HT1080 (cell line): ENCODE data around the gene CEP112. TPM values are rescaled to one million over a fixed set of nuclear protein-coding genes. Genes with fewer than 3 reads are reported as not detected.

ENCODE experiments used
- DNase-seq: peaks from one replicate; pipeline ENCODE4 v3.0.0-alpha.2; 2015; ENCODE audit warnings: low read depth
- total RNA-seq: library from RNA; depleted of rRNA; stranded (reverse); fragments of >200 nt; shearing (Covaris generic); gene quantifications from 2 replicates; pipeline ENCODE4 v1.2.3, GENCODE V29; 2014

Gene CEP112
- total RNA-seq, 1 experiment from 2014 or later = 2.5 TPM

DNA sequence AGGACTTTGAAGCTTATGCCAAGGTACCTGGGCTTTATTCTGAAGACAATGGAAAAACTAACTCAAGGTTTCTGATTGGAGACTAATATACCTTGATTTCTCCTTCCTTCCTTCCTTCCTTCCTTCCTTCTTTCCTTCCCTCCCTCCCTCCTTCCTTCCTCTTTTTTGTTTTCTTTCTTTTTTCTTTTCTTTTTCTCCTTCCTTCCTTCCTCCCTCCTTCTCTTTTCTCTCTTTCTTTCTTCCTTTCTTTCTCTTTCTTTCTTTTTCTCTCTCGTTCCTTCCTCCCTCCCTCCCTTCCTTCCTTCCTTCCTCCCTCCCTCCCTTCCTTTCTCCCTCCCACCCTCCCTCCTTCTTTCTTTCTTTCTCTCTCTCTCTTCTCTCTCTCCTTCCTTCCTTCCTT, 531.9 kb downstream of the CEP112 start:
- DNase-seq = no peak

DNA sequence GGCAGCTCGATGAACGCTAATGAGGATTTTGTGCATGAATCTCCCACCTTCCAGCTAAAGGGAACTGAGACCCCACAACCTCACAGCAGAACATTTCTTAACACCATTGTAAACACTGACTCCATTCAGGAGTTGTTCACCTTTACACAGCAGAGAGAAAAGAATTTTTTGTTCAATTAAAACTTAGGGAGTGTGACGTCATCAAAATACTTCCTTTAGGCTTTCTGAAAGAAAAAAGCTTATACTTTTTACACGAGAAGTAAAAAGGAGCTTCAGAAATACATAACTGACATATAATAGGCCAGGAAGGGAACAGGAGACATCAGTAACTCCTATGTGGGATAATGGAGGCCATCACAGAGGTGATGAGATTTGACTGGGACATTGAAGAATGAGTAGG, 532.4 kb downstream of the CEP112 start:
- DNase-seq = no peak

DNA sequence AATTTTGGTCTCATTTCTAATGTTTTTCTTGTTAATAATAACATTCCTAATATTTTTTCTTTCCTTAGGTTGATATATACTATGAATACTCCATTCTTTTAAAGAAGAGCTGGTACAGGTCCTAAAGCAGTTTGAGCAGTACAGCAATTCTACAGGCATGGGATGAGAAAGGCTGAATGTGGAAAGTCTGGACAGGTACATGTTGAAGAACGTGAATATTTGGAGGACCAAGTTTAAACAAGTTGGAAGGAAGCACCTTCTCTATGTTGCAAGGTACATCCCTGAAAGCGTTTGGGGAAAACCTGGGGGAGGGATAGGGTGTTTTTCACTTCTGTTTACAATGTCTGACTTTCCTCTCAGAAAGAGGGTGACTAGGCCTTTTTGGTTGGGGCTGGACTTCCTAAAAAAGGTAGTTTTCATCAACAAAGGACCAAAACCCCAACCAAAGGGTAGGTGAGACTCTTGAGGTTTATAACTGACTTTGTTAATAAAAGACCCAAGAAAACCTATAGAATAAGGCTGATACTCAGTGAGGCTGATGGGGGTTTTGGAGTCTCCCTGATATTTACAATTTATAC, 534.6 kb downstream of the CEP112 start:
- DNase-seq = no peak

DNA sequence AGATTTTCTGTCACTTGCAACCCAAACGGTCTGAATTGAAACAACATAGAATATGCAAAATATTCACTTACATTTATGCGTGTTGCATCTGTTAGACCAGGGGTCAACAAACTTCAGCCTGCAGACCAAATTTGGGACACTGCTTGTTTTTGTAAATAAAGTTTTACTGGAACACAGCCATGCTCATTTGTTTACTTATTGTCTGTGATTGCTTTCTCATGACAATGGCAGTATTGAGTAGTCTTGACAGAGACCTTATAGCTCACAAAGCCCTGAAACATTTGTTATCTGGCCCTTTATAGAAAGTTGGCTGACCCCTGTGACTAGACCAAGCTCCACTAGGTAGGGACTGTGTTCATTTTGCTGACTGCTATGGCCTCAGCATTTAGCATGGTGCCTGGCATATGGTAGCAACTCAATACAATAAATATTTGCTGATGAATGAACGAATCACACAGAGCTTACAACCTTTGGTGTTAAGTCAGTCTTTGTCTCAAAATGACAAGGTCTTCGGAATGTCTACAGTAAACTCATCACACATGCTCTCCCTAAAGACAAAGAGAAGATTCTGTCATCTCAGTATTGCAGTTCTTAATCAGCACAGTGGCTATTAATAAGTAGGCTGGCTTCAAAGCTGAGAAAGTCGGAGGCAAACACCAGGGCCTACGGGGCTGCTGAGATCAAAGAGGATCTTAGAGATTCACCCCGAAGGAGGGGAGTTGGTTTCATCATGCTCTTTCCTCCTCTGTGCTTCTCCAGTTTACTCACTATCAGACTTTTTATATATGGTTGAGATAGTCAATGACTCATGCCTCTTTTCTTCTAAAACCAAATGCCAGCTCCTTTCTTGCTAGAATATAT, 535.3 kb downstream of the CEP112 start:
- peak; percentile 6 for DNase-seq

DNA sequence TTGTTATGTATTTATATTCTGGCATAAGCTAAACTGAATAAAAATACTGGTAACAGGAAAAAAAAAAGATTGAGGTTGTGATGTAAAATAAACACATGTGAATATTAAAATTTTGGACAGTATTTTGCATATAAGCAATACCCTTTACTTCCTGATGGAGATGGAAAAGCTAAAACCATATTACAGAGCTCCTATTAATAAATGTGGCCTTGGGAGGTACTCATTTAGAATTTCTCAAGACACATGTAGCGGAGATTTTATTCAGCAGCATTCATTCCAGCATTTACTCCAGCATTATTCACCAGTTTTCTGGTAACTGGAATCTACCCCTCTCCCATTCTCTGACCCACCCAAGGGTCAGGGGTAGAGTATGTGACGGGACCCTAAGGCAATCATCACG, 536.2 kb downstream of the CEP112 start:
- no peak for DNase-seq

DNA sequence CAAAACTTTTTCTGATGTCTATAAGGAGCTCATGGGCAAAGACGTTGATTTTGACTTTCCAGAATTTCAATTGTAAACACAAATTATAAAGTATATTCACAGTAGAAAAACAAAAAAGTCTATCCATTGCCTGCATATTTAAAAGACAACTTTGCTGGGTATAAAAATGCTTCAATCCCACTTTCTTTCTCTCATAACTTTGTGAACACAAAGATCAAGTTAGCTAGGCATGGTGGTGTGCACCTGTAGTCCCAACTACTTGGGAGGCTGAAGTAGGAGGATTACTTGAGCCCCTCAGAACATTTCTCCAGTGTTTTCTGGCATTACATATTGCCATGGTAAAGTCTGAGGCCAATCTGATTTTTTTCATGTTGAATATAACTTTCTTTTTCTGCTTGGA, 547.4 kb downstream of the CEP112 start:
- no peak for DNase-seq

DNA sequence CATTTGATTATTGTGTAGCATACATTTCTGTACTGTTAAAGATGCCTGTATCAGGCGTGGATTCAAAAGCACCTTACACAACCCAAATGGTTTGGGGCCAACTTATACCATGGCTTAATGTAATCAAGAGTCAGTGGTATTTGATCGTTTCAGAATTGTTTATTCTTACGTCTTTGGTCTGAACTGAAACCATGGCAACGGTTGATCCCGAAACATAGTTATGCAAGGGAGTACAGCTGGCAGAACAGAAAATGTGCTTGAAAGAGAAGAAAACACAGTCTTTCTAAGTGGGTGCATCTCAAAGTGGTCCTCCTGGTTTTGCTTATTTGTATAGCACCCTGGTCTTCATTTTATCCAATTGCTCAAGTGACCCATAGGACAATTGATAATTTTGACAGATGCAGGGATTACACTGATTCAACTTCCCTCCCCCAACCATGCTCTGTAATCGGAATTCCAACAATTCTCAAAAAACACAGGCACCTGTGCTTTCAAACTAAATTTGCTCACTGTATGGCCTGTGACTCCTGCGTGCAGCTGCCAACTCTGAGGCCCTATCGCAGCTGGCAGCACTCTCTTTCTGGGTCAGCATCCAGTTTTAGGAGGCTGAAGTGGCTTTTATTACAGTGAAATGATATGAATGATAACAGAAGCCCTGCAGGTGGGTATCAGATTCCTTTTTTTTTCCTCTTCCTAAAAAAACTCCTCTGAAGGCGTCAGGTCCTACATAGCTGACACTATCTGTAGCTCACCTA, 553.5 kb downstream of the CEP112 start:
- no peak for DNase-seq

DNA sequence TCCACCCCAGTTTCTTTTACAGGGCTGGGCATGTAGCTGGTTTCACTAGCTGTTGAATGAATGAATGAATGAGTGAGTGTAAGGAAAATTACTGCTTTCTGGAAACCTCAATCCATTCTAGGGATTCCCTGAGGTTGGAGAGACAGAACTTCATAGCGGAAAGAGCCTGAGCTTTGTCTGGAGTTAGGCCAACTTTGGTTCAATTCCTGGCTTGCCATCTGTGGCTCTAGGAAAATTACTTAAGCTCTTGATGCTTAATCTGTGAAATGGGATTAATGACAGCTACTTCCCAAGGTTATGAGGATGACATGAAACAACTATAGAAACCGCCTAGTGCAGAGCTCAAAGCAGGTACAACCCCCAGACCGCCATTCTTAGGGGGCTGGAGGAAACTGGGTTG, 554.1 kb downstream of the CEP112 start:
- DNase-seq = no peak

DNA sequence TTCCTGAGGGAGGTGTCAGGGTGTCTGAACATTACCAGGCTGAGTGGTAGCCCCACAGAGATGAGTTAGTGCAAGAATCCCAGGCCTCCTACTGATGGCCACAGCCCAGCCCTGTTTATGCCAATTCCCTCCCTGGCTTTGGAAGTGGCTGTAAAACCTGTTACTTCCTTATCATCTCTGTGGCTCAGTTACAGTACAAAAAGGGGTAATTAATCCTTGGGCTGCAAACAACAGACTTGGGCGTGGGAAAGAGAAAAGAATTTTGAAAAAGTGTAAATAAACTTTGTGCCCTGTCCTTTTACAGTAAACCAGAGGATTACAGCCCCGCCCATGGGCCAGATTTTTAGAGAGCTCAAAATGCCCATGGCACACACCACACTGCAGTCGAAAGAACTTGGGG, 557.4 kb downstream of the CEP112 start:
- DNase-seq = no peak

DNA sequence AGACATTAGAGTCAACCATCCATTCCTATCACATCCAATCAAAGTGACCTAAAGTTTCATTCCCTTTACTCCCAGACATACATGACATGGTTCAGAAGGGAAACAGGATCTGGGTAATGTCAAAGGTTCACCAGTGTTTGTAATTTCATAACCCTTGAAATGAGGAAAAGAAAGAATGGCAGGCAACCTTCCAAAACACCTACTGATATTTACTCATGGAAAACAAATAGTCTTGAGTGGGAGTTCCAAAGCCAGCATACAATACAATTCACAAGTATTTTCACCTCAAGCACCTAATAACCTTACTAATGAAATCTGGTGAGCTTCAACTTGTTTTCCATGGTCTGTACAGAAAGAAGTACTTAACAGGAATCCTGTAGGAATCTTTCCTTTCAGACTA, 557.9 kb downstream of the CEP112 start:
- no peak for DNase-seq

DNA sequence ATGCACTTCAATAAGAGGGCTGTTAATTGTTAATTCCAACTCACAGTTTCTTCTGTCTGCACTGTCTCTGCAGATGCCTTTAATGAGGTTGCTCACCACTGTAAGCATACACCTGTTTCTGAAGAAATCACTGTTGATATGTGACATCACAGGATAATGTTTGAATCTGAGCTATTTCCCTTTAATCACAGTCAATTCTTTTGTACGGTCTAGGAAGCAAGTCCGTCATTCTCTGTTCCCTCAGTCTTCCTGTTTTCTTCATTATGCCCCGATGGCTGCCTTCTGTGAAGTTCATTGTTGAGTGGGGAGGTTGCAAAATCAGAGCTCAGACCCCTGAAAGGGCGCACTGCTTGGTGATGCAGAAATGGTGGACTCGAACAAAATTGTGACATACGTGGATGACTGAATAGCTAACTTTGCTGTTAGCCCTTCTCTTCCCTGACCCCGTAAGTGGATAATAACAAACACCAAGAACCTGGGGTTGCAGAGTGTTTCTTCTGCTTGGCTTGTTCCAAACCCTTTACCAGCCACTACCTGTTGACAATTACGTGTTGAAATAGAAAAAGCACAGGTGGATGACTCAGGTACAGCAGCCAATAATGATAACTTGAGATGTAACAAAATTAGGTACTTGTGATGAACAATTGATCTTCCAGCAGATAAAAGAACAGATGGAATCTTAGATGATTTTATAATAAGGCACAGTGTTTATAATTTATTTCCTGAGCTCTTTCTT, 558.6 kb downstream of the CEP112 start:
- no peak for DNase-seq

DNA sequence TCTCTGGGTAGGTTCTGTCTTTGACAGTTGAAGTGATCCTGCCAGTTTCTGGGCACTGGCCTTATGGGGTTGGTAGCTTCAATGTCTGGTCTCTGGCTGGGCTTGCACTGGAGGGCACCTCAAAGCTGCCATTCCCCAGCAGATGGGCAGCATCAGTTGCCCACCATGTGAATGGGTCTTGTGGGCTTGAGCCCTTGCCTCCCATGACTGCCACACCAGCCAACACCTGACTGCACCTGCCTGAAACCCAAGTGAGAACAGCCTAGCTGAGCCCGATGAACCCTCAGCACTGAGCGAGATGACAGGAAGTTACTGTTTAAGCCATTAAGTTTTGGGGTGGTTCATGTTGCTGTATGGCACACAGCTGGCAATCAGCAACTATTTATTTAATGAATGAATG, 561.4 kb downstream of the CEP112 start:
- no peak for DNase-seq

DNA sequence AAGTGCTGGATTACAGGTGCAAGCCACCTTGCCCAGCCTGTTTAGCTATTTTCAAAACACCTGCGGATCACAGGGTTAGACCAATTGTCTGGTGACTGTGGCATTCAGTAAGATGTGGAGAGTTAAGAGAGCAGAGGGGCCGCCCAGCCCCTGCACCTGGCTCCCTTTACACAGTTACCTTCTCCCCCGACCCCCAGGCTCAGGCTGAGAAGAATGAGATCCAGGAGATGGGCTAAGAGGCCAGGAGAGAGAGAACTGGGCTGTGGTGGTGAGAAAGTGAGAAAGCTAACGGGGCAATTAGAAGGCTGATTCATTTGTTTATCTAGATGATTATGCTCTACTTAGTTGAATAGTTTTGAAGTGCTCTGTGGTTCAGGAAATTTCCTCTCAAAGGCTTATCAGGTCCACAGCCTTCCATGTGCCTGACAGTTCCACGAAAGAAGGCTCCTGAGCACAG, 562.7 kb downstream of the CEP112 start:
- DNase-seq = no peak

DNA sequence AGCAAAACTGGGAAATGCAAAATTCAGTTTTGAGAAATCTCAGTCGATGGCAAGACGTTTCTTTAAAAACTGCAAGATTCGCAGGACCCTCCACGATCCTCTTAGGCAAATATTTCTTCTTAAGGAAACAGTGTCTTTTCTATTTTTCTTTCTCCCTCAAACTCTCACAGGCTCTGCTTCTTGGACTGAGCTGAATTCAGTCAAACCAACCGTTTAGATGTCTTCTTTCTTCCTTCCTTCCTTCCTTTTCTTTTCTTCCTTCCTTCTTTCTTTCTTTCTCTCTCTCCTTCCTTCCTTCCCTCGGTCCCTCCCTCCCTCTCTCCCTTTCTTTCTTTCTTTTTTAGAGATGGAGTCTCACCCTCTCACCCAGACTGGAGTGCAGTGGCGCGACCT, 563.3 kb downstream of the CEP112 start:
- DNase-seq = no peak

DNA sequence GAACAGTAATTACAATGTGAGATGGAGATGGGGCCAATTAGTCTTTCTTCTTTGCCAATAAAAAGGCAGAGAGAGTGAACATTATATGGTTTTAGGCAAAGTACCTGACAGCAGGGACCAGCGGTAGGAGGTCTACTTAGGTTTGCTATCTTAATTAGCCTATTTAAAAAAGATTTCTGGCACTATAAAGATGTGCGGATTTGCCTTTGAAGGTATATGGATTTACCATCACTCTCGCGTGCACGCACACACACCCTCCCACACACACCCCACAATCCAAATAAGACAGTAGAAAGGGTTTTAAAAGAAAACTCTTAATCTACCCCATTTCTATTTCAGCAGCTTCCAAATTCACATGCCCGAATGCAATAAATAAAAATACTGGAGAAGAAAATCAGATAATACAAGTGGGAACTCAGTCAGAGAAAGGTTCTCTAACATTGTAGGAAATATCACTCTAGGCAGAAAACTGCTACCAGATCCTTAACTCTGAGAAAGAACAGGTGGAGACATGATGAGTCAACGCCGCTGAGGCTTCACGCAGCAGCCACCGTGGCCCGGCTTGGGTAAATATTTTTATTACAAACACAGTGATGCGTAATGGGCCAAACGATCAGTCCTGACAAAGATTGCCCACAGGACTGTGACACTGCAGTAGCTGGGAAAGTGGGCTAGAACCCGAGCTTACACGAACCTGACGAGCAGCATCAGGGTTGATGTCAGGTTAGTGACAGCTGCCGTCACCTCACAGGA, 563.9 kb downstream of the CEP112 start:
- DNase-seq = peak; percentile 77

DNA sequence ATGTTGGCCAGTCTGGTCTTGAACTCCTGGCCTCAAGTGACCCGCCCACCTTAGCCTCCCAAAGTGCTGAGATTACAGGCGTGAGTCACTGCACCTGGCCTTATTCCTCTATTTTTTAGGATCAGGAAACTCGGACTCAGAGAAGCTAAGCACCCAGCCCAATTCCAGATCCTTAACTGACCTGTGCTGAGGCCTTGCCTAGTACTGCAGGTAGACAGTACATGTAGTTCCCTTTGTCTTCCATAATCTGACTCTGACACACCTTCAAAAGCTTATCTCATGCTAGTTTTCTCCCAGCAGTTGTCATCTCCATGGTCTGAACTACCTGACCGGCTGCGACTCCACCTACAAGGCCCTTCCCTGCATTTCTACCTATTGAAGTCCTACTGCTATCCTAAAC, 564.8 kb downstream of the CEP112 start:
- DNase-seq = no peak

DNA sequence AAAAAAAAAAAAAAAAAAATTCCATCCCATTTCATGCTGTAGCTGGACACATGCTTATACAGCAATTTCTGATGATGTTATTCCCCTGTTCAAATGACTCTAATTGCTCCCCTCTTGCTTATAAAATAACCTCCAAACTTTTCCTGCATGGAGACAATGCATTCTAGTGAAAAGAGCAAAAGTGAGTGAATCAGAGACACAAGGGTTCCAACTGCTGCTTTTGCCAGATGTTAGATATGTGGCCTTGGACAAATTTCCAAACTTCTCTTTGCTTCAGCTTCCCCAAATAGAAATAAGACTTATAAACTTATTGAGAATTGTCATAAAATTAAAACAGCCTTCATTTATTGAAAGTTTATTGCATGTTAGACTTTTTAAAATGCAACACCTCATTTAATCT, 565.5 kb downstream of the CEP112 start:
- DNase-seq = no peak

DNA sequence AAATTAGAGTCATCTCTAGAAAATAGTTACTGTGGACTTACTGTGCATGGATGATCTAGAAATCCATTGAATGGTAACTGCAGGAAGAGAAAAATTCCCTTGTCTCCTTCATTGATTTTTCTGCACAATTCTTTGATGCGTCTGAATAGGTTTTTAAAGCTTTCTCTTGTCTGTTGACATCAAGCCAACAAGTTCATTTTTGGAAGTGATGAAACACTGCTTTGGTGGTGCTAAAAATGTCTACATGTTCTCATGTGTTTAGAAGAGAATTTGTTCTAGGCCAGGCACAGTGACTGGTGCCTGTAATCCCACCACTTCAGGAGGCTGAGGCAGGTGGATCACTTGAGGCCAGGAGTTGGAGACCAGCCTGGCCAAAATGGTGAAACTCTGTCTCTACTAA, 573.4 kb downstream of the CEP112 start:
- no peak for DNase-seq

DNA sequence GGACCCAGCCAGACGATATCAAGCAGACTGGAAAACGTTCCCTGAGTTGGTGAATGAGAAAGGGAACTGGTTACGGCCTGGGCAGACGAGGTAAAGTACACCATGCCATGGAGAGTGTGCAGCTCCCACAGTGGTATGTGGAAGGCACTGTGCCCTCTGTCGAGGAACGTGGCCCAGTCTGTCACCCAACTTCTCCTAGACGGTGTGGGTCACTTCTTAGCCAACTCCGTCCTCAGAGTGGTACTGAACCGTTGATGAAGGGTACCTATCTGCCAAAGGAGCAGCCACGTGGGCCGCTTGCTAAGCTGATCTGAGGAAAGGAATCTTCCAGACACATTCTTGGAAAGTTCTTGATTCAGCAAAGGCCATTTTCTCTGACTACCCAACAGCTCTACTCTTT, 574.4 kb downstream of the CEP112 start:
- DNase-seq = no peak

DNA sequence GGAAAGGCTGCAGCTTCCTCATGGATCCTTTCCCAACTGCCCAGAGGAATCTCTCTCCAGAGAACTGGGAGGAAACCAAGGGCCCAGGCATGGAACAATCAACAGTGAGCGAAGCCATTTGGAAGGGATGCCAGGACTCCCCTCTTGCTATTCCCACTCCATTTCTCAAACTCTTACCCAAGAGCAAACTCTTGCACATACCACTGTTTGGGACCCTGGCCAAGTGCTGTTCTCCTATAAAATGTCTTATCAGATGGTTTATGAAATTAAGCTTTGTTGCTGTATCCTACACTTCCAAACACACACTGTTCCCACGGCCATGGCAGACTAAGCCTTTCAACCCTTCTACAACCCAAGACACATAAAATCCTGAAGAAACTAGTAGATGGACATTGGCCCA, 582.2 kb downstream of the CEP112 start:
- no peak for DNase-seq

DNA sequence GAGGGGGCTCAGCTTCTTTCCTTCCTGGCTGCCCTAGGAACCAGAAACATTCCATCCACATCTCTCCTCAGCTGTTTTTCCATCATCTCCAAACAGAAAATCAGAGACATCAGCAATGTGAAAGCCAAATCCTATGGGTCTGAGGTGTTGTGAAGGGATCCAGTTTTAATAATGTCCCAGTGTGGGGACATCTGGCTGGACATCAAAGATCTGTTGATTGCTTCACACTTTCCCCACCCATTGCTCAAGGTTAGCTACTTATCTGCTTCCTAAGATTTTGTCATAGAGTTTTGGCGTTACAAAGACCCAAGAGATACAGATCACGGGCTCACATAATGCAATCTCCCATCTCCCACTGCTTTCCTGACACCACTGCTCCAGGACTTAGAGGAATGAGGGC, 582.6 kb downstream of the CEP112 start:
- no peak for DNase-seq
